ENCODE results near the gene CFHR3. TPM values are rescaled to one million over a fixed set of nuclear protein-coding genes. Genes with fewer than 3 reads are reported as not detected.

Gene CFHR3
- total RNA-seq (2022; extraction: Qiagen RNA extraction) = 0.15 to 0.18 TPM (median 0.17 TPM) in 4 of 5 replicates, not detected in the other

GRCh38 chr1:196774603-196775002 is at the start of gene CFHR3:
Gene CFHR3, plus strand, starts transcription at chr1:196774840. Its CDS starts 47 bp downstream, at chr1:196774887.

GRCh38 chr1:196819531-196819930 is 44.9 kb downstream of the CFHR3 start, which contains the start of gene CFHR1:
Gene CFHR1, plus strand, starts transcription at chr1:196819731. Its CDS starts 114 bp downstream, at chr1:196819845.

Other genes with a start within 250 kb of the CFHR3 start
- 0.02 to 0.03 TPM (median 0.03 TPM) in 3 of 5 replicates, not detected in the others for gene KCNT2, start 166.4 kb upstream of the CFHR3 start, total RNA-seq (2022; extraction: Qiagen RNA extraction)
- gene CFH, start 122.8 kb upstream of the CFHR3 start, total RNA-seq (2022; extraction: Qiagen RNA extraction) = 3.7 to 4.8 TPM (median 4.2 TPM) in 5 replicates
- gene CFHR1, start 44.9 kb downstream of the CFHR3 start, total RNA-seq (2022; extraction: Qiagen RNA extraction) = 0.09 to 0.24 TPM (median 0.17 TPM) in 4 of 5 replicates, not detected in the other
- gene CFHR4, start 113.2 kb downstream of the CFHR3 start, total RNA-seq (2022; extraction: Qiagen RNA extraction) = not detected in 5 replicates
- gene CFHR2, start 168.9 kb downstream of the CFHR3 start, total RNA-seq (2022; extraction: Qiagen RNA extraction) = not detected in 5 replicates
- not detected in 5 replicates for gene CFHR5, start 202.7 kb downstream of the CFHR3 start, total RNA-seq (2022; extraction: Qiagen RNA extraction)

Measured in A549 treated with AZD2906 at 1 μM for 4 hours (cell line).